K562 (cell line): ENCODE data around the gene ATP6V0C. TPM values are rescaled to one million over a fixed set of nuclear protein-coding genes. Genes with fewer than 3 reads are reported as not detected.

ENCODE experiments used
- ASH1L ChIP-seq: fragments of 450-650 bp; IDR thresholded peaks from 2 replicates; pipeline ENCODE4 v1.6.1; 2018; ENCODE audit warnings: borderline replicate concordance, mild to moderate bottlenecking, low read depth; ENCODE audit not compliant: partially characterized antibody
- ATF2 ChIP-seq: sonication (generic); formaldehyde crosslinking; IDR thresholded peaks from 2 replicates; pipeline ENCODE4 v1.8.1; 2022; ENCODE audit warnings: missing genetic modification reagents
- E2F8 ChIP-seq: fragments of 450-650 bp; IDR thresholded peaks from 2 replicates; pipeline ENCODE4 v1.7.1; 2018; ENCODE audit warnings: mild to moderate bottlenecking, low read depth; ENCODE audit not compliant: partially characterized antibody
- HDAC1 ChIP-seq, 2 experiments: fragments of 450-650 bp; IDR thresholded peaks; 2 replicates each; pipeline ENCODE4 v1.6.1; 2016 to 2017; ENCODE audit warnings: inconsistent platforms in 1 of 2, mild to moderate bottlenecking in 1 of 2, moderate library complexity in 1 of 2
- HOXB6 ChIP-seq: fragments of 250-450 bp; sonication (Bioruptor Pico); IDR thresholded peaks from 2 replicates; pipeline ENCODE4 v1.5.1; 2022; ENCODE audit warnings: mild to moderate bottlenecking, borderline replicate concordance
- NFIC ChIP-seq: fragments of 450-650 bp; IDR thresholded peaks from 2 replicates; pipeline ENCODE4 v1.6.1; 2017; ENCODE audit warnings: mild to moderate bottlenecking, inconsistent platforms
- NONO ChIP-seq, 2 experiments: fragments of 200-400 bp in 1 of 2; fragments of 450-650 bp in 1 of 2; formaldehyde crosslinking in 1 of 2; IDR thresholded peaks; 2 replicates each; pipeline ENCODE4 v1.6.1; 2017; ENCODE audit warnings: low read depth in 2 of 2, mild to moderate bottlenecking in 2 of 2, moderate library complexity in 2 of 2, low read length in 1 of 2
- NRF1 ChIP-seq, 2 experiments: fragments of 450-650 bp; IDR thresholded peaks in 1 of 2; conservative IDR thresholded peaks in 1 of 2; 2 replicates each; pipeline ENCODE4 v1.6.1; 2014; ENCODE audit warnings: mild to moderate bottlenecking in 2 of 2
- PKNOX1 ChIP-seq: fragments of 450-650 bp; IDR thresholded peaks from 2 replicates; pipeline ENCODE4 v1.6.1; 2016
- PURB ChIP-seq: sonication (generic); formaldehyde crosslinking; IDR thresholded peaks from 2 replicates; pipeline ENCODE4 v1.9.0; 2021; ENCODE audit warnings: low read depth, mild to moderate bottlenecking, missing genetic modification reagents
- TAF7 ChIP-seq: fragments of 450-650 bp; IDR thresholded peaks from 2 replicates; pipeline ENCODE4 v1.6.1; 2016; ENCODE audit warnings: missing genetic modification characterization, missing compliant biosample characterization
- ZBTB1 ChIP-seq: sonication (generic); formaldehyde crosslinking; IDR thresholded peaks from 2 replicates; pipeline ENCODE4 v1.8.1; 2023; ENCODE audit warnings: missing genetic modification reagents, low read depth, mild to moderate bottlenecking, borderline replicate concordance
- ZMIZ1 ChIP-seq, 2 experiments: fragments of 150-350 bp in 1 of 2; IDR thresholded peaks; 2 replicates each; pipeline ENCODE4 v1.6.1; 2012 to 2016; ENCODE audit warnings: low read depth in 2 of 2, low read length in 2 of 2, mild to moderate bottlenecking in 1 of 2, moderate library complexity in 1 of 2
- ZNF384 ChIP-seq: IDR thresholded peaks from 2 replicates; pipeline ENCODE4 v1.6.1; 2012; ENCODE audit warnings: low read depth, low read length, improper control_type of control experiment
- ZNF699 ChIP-seq: fragments of 250-450 bp; sonication (Bioruptor Pico); IDR thresholded peaks from 2 replicates; pipeline ENCODE4 v1.8.0; 2021; ENCODE audit warnings: mild to moderate bottlenecking, moderate library complexity; ENCODE audit not compliant: insufficient replicate concordance
- polyA plus RNA-seq, 8 experiments: library from polyadenylated mRNA; depleted of rRNA in 4 of 8; stranded (reverse) in 5 of 8; unstranded in 3 of 8; fragments of >200 nt; fragmentation: Nextera tagmentation in 2 of 8; fragmentation: Illumina TruSeq in 1 of 8; extraction: Ambion mirVana in 2 of 8; extraction: Trizol in 1 of 8; gene quantifications; 2 replicates each; pipeline versions ENCODE4 v1.2.1 to v1.2.3, GENCODE V29; 2011 to 2014; ENCODE audit warnings: inconsistent platforms in 1 of 8, missing spikeins in 1 of 8
- total RNA-seq, 7 experiments: library from RNA; depleted of rRNA in 6 of 7; stranded (reverse); fragments of >200 nt in 6 of 7; fragmentation: Illumina TruSeq in 2 of 7; extraction: Trizol in 2 of 7; gene quantifications; 2 replicates each; pipeline versions ENCODE4 v1.2.1 to v1.2.3, GENCODE V29; 2011 to 2021; ENCODE audit warnings: low replicate concordance in 1 of 7

The ATP6V0C gene
- total and polyA plus RNA-seq, 9 of the 15 experiments (the other 6 are each of a cell fraction or from before 2014, with no cell fraction given), result 2.9 to 228 (median 22.7) TPM

- TF ChIP-seq ZMIZ1 (IDR thresholded peaks at IDR 0.05; ENCODE audit: low read depth in 2 of 2, low read length in 2 of 2) (peak in 1 of 2 experiments; percentile 32; a peak in 1 of 4 replicates), ATF2 (CRISPR knock-in tag) (peak; percentile 84; the same call in 1 of the 2 replicates), TAF7 (tag) (0 out of 2 replicates have a peak, but pooled peaks have one; percentile 24), ZNF699 (CRISPR knock-in tag) (no peak), E2F8 (no peak), PURB (CRISPR knock-in tag) (no peak), ASH1L (no peak), HDAC1 (IDR thresholded peaks at IDR 0.05) (peak in 1 of 2 experiments; percentile 89; a peak in 2 of 4 replicates), NFIC (no peak), PKNOX1 (no peak), ZBTB1 (CRISPR knock-in tag) (0 out of 2 replicates have a peak, but pooled peaks have one; percentile 59), HOXB6 (CRISPR knock-in tag) (no peak), NONO (IDR thresholded peaks at IDR 0.05; ENCODE audit: low read depth in 2 of 2, low read length in 1 of 2) (peak; percentile 62 to 99; a peak in 3 of 4 replicates), ZNF384 (no peak), NRF1 (conservative IDR thresholded peaks at IDR 0.05 in 1 of 2, IDR thresholded peaks at IDR 0.05 in 1 of 2) (peak; percentile 94 to 95)
Measured at GRCh38 chr16:2513405-2514332, at the start of gene ATP6V0C (continued).
